ENCODE data around the gene ITGB6. TPM values are rescaled to one million over a fixed set of nuclear protein-coding genes. Genes with fewer than 3 reads are reported as not detected.

Gene ITGB6
- total and polyA plus RNA-seq, 2 of the 8 experiments (the other 6 are each of a cell fraction or from before 2014, with no cell fraction given): not detected

DNA sequence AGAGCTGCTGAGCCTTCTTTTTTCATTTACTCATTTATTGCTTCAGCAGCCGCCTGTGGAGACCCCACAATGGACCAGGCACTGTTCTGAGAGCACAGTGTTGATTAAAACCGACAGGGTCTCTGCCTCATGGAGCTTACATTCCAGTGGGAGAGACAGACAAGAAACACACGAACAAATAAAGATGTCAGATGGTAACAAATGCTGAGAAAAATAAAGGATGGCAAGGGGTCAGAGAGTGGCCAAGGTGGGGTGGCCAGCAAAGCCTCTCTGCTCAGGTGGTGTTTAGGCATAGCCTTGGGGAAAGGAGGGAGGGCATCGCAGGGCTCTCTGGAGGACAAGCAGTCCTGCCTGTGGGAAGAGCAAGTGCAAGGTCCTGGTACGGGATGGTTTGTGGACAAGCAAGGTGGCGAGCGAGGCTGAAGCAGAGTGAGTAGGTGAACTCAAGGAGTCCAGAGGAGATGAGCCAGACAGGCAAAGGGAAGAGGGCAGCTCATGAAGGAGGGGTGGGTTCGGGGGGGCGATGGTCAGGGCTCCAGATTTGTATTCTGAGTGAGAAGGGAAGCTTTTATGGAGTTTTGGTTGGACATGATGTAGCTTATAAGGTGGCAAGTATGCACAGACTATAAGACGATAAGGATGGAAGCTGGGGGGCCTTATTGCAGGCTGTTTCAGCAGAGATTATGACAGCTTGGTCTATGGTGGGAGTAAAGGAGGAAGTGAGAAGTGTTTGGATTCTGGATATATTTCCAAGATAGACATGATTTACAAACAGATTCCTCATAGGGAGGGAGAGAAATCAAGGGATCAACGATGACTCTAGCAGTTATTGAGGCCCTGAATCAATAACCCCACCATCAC is 8.8 kb upstream of the ITGB6 start (continued):
- TF ChIP-seq CTBP2 (IDR thresholded peaks at IDR 0.05; ENCODE audit: borderline replicate concordance, insufficient read depth, insufficient read length, low read length) (no peak), JUN (IDR thresholded peaks at IDR 0.05; ENCODE audit: low read depth, low read length) (no peak)

Measured in H1 (cell line).